PC-3 (cell line): ENCODE measurements around the gene STARD7. TPM values are rescaled to one million over a fixed set of nuclear protein-coding genes. Genes with fewer than 3 reads are reported as not detected.

ENCODE experiments used
- ATAC-seq: fragments of 200-7000 bp; cut with Tn5 transposase; 2 replicates; pipeline ENCODE4 v1.9.1; 2020; ENCODE audit warnings: mild to moderate bottlenecking, moderate library complexity
- BruUV-seq: library from RNA; stranded (reverse); fragments of 400-500 nt; replicated peaks from 2 replicates; lab custom pipeline; 2021; lab: Mats Ljungman, UMichigan
- CTCF ChIA-PET: fragments of 300-600 bp; sonication (Branson Sonifier 250); formaldehyde crosslinking; loops from one replicate; lab custom pipeline; 2022; ENCODE audit warnings: antibody characterized with exemption; lab: Charles Lee
- POLR2A ChIA-PET: fragments of 300-600 bp; sonication (Branson Sonifier 250); formaldehyde crosslinking; loops from one replicate; lab custom pipeline; 2022; ENCODE audit warnings: antibody characterized with exemption; ENCODE audit not compliant: unreplicated experiment; lab: Charles Lee
- DNase-seq: peaks from one replicate; pipeline ENCODE4 v3.0.0-alpha.2; 2015
- H2AFZ ChIP-seq: fragments of 300-600 bp; sonication (generic); 2 replicates; pipeline ENCODE4 v1.6.0; 2016; ENCODE audit warnings: antibody characterized with exemption, low read length
- H3F3A ChIP-seq: fragments of 300-600 bp; sonication (generic); one replicate; pipeline ENCODE4 v1.6.0; 2017; ENCODE audit warnings: antibody characterized with exemption, low read length, control low read depth, mild to moderate bottlenecking; ENCODE audit not compliant: unreplicated experiment
- H3K27ac ChIP-seq: fragments of 300-600 bp; sonication (generic); 2 replicates; pipeline ENCODE4 v1.5.1; 2016; ENCODE audit warnings: mild to moderate bottlenecking, low read length
- H3K27me3 ChIP-seq: fragments of 300-600 bp; sonication (generic); 2 replicates; pipeline ENCODE4 v1.6.1; 2016; ENCODE audit warnings: low read length, mixed read lengths
- H3K36me3 ChIP-seq: fragments of 300-600 bp; sonication (generic); 2 replicates; pipeline ENCODE4 v1.6.1; 2016; ENCODE audit warnings: low read depth, mixed run types, low read length, mixed read lengths
- H3K4me1 ChIP-seq: fragments of 300-600 bp; sonication (generic); 2 replicates; pipeline ENCODE4 v1.5.1; 2016; ENCODE audit warnings: low read length; ENCODE audit not compliant: insufficient read depth
- H3K4me2 ChIP-seq: fragments of 300-600 bp; sonication (generic); 2 replicates; pipeline ENCODE4 v1.6.0; 2016; ENCODE audit warnings: low read length
- H3K4me3 ChIP-seq: fragments of 300-600 bp; sonication (generic); 2 replicates; pipeline ENCODE4 v1.5.1; 2016; ENCODE audit warnings: mild to moderate bottlenecking, low read length, mixed read lengths
- H3K79me2 ChIP-seq: fragments of 300-600 bp; sonication (generic); 2 replicates; pipeline ENCODE4 v1.6.1; 2017; ENCODE audit warnings: low read length, mixed read lengths
- H3K9ac ChIP-seq: fragments of 300-600 bp; sonication (generic); 2 replicates; pipeline ENCODE4 v1.6.0; 2016; ENCODE audit warnings: mild to moderate bottlenecking, low read length
- H3K9me2 ChIP-seq: fragments of 300-600 bp; sonication (generic); replicated peaks from 2 replicates; pipeline ENCODE4 v1.6.1; 2016; ENCODE audit warnings: mixed run types, low read length, mixed read lengths
- H3K9me3 ChIP-seq: fragments of 300-600 bp; sonication (generic); 2 replicates; pipeline ENCODE4 v1.6.1; 2016; ENCODE audit warnings: low read length, mixed read lengths
- H4K20me1 ChIP-seq: fragments of 300-600 bp; sonication (generic); 2 replicates; pipeline ENCODE4 v1.6.1; 2016; ENCODE audit warnings: low read length, mixed read lengths
- EZH2 ChIP-seq: fragments of 300-600 bp; sonication (generic); IDR thresholded peaks from one replicate; pipeline ENCODE4 v1.6.1; 2017; ENCODE audit warnings: antibody characterized with exemption, mild to moderate bottlenecking, low read length; ENCODE audit not compliant: unreplicated experiment
- EZH2phosphoT487 ChIP-seq: fragments of 300-600 bp; sonication (generic); IDR thresholded peaks from 2 replicates; pipeline ENCODE4 v1.6.1; 2018; ENCODE audit warnings: mild to moderate bottlenecking, antibody characterized with exemption, low read length, borderline replicate concordance
- intact Hi-C: fragments of 100-400 bp; cut with micrococcal nuclease; formaldehyde crosslinking; loops from 2 replicates; pipeline ENCODE4 v1.9.0; 2023
- total RNA-seq: library from RNA; depleted of rRNA; stranded (reverse); fragments of >200 nt; gene quantifications from 2 replicates; pipeline ENCODE4 v1.2.3, GENCODE V29; 2014
- TF ChIP-seq, protein P1 (sequence below): fragments of 300-600 bp; sonication (generic); conservative IDR thresholded peaks from 2 replicates; pipeline ENCODE4 v1.5.1; 2017; ENCODE audit warnings: antibody characterized with exemption, low read depth, mild to moderate bottlenecking, low read length

STARD7 gene
- total RNA-seq, 1 experiment from 2014 or later, result 169 TPM

DNA sequence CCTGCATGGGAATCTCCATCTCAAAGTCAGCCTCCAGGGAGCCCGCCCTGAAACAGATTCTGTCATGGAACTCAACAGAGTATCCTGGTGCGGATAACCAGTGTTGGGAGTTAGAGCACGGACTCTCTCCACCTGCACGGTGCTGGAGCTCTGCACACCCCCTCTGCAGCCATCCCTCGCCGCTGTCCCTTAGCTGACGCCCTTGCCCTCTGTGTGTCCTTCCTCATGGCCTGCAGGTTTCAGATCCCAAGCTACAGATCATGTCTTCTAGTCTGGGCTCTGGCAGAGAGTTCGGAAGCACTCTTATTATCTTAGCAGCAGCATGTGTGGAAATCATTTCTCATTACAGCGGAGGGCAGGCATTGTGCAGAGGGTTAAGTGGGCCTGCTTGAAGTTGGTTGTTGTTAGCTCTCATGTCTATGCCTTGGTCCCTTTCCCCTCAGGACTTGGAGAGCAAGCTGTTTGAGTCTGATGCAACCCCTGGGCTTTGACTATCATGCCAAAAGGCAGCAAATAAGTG, 31.2 kb upstream of the STARD7 start:
- POLR2A ChIA-PET, result no interaction called here
- no TSS peak for BruUV-seq
- no peak for ATAC-seq

DNA sequence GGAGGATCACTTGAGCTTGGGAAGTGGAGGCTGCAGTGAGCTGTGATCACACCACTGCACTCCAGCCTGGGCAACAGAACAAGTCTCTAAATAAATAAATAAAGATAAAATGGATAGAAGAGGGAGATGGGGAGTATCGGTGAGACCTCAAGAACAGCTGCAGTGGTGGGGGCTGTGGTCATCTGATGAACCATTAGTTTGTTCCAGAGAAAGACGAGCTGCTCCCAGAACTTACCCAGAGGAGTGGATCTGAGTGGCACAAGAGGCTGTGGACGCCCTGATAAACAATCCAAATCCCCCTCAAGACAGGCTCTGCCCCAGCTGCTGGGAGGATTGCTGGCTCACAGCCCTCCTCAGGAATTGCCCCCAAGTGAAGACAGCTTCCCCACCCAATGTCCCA, 30.5 kb upstream of the STARD7 start:
- H3K9ac ChIP-seq, result no peak overlapping the region
- H4K20me1 ChIP-seq, result no peaks in the 10 kb centered on the region
- H3F3A ChIP-seq, result no peaks in the 10 kb centered on the region
- H3K4me2 ChIP-seq, result no peak overlapping the region
- no TSS peak for BruUV-seq
- no peak overlapping the region for H3K4me3 ChIP-seq
- no peaks in the 10 kb centered on the region for H3K79me2 ChIP-seq
- intact Hi-C loops, result no loop called here
- H3K9me3 ChIP-seq, result no peaks in the 10 kb centered on the region
- H3K27ac ChIP-seq, result no peak overlapping the region
- CTCF ChIA-PET, result no interaction called here
- DNase-seq (no peak), ATAC-seq (no peak)
- TF ChIP-seq, protein P1, sequence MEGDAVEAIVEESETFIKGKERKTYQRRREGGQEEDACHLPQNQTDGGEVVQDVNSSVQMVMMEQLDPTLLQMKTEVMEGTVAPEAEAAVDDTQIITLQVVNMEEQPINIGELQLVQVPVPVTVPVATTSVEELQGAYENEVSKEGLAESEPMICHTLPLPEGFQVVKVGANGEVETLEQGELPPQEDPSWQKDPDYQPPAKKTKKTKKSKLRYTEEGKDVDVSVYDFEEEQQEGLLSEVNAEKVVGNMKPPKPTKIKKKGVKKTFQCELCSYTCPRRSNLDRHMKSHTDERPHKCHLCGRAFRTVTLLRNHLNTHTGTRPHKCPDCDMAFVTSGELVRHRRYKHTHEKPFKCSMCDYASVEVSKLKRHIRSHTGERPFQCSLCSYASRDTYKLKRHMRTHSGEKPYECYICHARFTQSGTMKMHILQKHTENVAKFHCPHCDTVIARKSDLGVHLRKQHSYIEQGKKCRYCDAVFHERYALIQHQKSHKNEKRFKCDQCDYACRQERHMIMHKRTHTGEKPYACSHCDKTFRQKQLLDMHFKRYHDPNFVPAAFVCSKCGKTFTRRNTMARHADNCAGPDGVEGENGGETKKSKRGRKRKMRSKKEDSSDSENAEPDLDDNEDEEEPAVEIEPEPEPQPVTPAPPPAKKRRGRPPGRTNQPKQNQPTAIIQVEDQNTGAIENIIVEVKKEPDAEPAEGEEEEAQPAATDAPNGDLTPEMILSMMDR, result no peak
- TF ChIP-seq EZH2phosphoT487 (no peak), EZH2 (no peak)
- POLR2A ChIA-PET, result no interaction called here
- no peaks in the 10 kb centered on the region for H3K27me3 ChIP-seq
- H2AFZ ChIP-seq, result no peak overlapping the region
- peaks cover 8% of the 10 kb centered on the region; the same call in 1 of the 2 replicates for H3K4me1 ChIP-seq
- no peaks in the 10 kb centered on the region for H3K36me3 ChIP-seq
- H3K9me2 ChIP-seq, result no peaks in the 10 kb centered on the region

More for the DNA sequence above, 31.2 kb upstream of the STARD7 start:
- Histone ChIP-seq H3K4me3 (no peak overlapping the region), H3K4me1 (peaks cover 8% of the 10 kb centered on the region; the same call in 1 of the 2 replicates), H4K20me1 (no peaks in the 10 kb centered on the region), H3K27ac (no peak overlapping the region), H3K9me3 (no peaks in the 10 kb centered on the region), H3K9me2 (no peaks in the 10 kb centered on the region), H3K4me2 (no peak overlapping the region), H2AFZ (no peak overlapping the region), H3K9ac (no peak overlapping the region), H3K79me2 (no peaks in the 10 kb centered on the region), H3K36me3 (no peaks in the 10 kb centered on the region), H3F3A (no peaks in the 10 kb centered on the region), H3K27me3 (no peaks in the 10 kb centered on the region)
- DNase-seq, result no peak
- TF ChIP-seq EZH2phosphoT487, result no peak
- no peak for TF ChIP-seq EZH2
- TF ChIP-seq, protein P1, result no peak
- CTCF ChIA-PET, result no interaction called here
- intact Hi-C loops, result no loop called here

DNA sequence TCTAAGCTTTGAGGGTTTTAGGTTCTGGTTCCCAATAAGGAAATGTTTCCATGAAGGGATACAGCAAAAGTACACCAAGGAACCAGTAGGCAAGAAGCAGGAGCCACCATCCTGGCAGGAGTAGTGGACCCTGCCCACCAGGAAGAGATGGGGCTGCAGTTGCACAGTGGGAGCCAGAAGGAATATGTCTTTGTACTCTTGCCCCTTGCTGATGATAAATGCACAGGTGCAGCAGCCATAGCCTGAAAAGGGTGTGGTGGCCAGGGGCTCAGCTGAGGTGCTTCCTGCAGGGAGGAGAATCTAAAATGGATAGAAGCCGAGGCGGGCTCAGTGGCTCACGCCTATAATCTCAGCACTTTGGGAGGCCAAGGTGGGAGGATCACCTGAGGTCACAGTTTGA, 29.6 kb upstream of the STARD7 start:
- intact Hi-C loops, result no loop called here
- Histone ChIP-seq H3K79me2 (no peaks in the 10 kb centered on the region), H3K4me1 (peaks cover 8% of the 10 kb centered on the region; the same call in 1 of the 2 replicates), H3K9ac (no peak overlapping the region), H3K4me3 (no peak overlapping the region), H3K27ac (no peak overlapping the region), H3K27me3 (no peaks in the 10 kb centered on the region), H3K4me2 (no peak overlapping the region), H3F3A (no peaks in the 10 kb centered on the region), H3K9me2 (no peaks in the 10 kb centered on the region), H4K20me1 (no peaks in the 10 kb centered on the region), H3K9me3 (no peaks in the 10 kb centered on the region), H3K36me3 (no peaks in the 10 kb centered on the region), H2AFZ (no peak overlapping the region)
- DNase-seq (no peak), ATAC-seq (no peak)
- CTCF ChIA-PET, result no interaction called here
- BruUV-seq, result no TSS peak
- POLR2A ChIA-PET, result no interaction called here
- TF ChIP-seq EZH2phosphoT487 (no peak), EZH2 (no peak)
- TF ChIP-seq, protein P1, result no peak
